Smooth muscle cell (in vitro differentiated cells): ENCODE measurements around the gene S100A14. TPM values are rescaled to one million over a fixed set of nuclear protein-coding genes. Genes with fewer than 3 reads are reported as not detected.
"Not testable (repeated sequence)": the region's sequence is repeated elsewhere in the genome, so short reads cannot be mapped to it uniquely, and the experiment has no call there.

Experiments
- DNase-seq: peaks from one replicate; lab custom pipeline; 2025; ENCODE audit not compliant: unreplicated experiment; lab: John Stamatoyannopoulos, UW
- H2AFZ ChIP-seq: fragments of 200-600 bp; sonication (generic); 2 replicates; pipeline ENCODE4 v1.6.0; 2016; ENCODE audit warnings: antibody characterized with exemption, low read depth, mild to moderate bottlenecking
- H3F3A ChIP-seq: fragments of 200-600 bp; sonication (generic); 2 replicates; pipeline ENCODE4 v1.6.0; 2017; ENCODE audit warnings: antibody characterized with exemption, low read depth
- H3K27ac ChIP-seq: fragments of 200-600 bp; sonication (generic); 2 replicates; pipeline ENCODE4 v1.5.1; 2016; ENCODE audit warnings: low read depth, mild to moderate bottlenecking
- H3K27me3 ChIP-seq: fragments of 200-600 bp; sonication (generic); 2 replicates; pipeline ENCODE4 v1.6.1; 2016; ENCODE audit warnings: low read depth, mild to moderate bottlenecking
- H3K36me3 ChIP-seq: fragments of 200-600 bp; sonication (generic); 2 replicates; pipeline ENCODE4 v1.5.1; 2016; ENCODE audit warnings: low read depth
- H3K4me1 ChIP-seq: fragments of 200-600 bp; sonication (generic); 2 replicates; pipeline ENCODE4 v1.5.1; 2016; ENCODE audit warnings: low read depth
- H3K4me2 ChIP-seq: fragments of 200-600 bp; sonication (generic); 2 replicates; pipeline ENCODE4 v1.6.0; 2016; ENCODE audit warnings: mild to moderate bottlenecking
- H3K4me3 ChIP-seq: fragments of 200-600 bp; sonication (generic); 2 replicates; pipeline ENCODE4 v1.5.1; 2016; ENCODE audit warnings: mild to moderate bottlenecking
- H3K79me2 ChIP-seq: fragments of 200-600 bp; sonication (generic); 2 replicates; pipeline ENCODE4 v1.6.0; 2016; ENCODE audit warnings: low read depth, mild to moderate bottlenecking
- H3K9ac ChIP-seq: fragments of 200-600 bp; sonication (generic); 2 replicates; pipeline ENCODE4 v1.6.0; 2016; ENCODE audit warnings: low read depth
- H3K9me3 ChIP-seq: fragments of 200-600 bp; sonication (generic); replicated peaks from 2 replicates; pipeline ENCODE4 v1.5.1; 2016; ENCODE audit warnings: low read depth
- H4K20me1 ChIP-seq: fragments of 200-600 bp; sonication (generic); 2 replicates; pipeline ENCODE4 v1.6.0; 2016; ENCODE audit warnings: low read depth
- CTCF ChIP-seq: fragments of 200-600 bp; sonication (generic); IDR thresholded peaks from 2 replicates; pipeline ENCODE4 v1.5.1; 2017; ENCODE audit warnings: borderline replicate concordance, mild to moderate bottlenecking, antibody characterized with exemption; ENCODE audit not compliant: insufficient read depth, poor library complexity, severe bottlenecking
- WGBS: methylation state at CpG from one replicate; pipeline ENCODE4 v1.1.7; 2016; ENCODE audit warnings: low lambda C conversion rate; 5-methylcytosine and 5-hydroxymethylcytosine counted together
- polyA plus RNA-seq: library from polyadenylated mRNA; unstranded; fragments of >200 nt; fragmentation: Nextera tagmentation; extraction: Ambion mirVana; gene quantifications from 2 replicates; pipeline ENCODE4 v1.2.1, GENCODE V29; 2016
- total RNA-seq: library from RNA; depleted of rRNA; stranded (reverse); fragments of >200 nt; gene quantifications from 2 replicates; pipeline ENCODE4 v1.2.3, GENCODE V29; 2014

The S100A14 gene
- total and polyA plus RNA-seq, 2 experiments from 2014 or later = 11.0 to 25.1 TPM

- Histone ChIP-seq H2AFZ (no peak overlapping the region), H3K4me2 (no peak overlapping the region), H3K9me3 (no peaks in the 10 kb centered on the region), H3K36me3 (no peaks in the 10 kb centered on the region), H3K9ac (no peak overlapping the region), H3K27ac (no peak overlapping the region), H3K4me3 (no peak overlapping the region), H3K79me2 (no peaks in the 10 kb centered on the region), H3K4me1 (no peaks in the 10 kb centered on the region), H3K27me3 (no peaks in the 10 kb centered on the region), H3F3A (no peaks in the 10 kb centered on the region), H4K20me1 (no peaks in the 10 kb centered on the region)
- DNase-seq = no peak
- 90% methylated on average over 6 of the region's 6 CpGs for WGBS
- TF ChIP-seq CTCF = no peak
Observed at GRCh38 chr1:153597206-153597605, 18.9 kb downstream of the S100A14 start.

- Histone ChIP-seq H3K79me2 (no peaks in the 10 kb centered on the region), H4K20me1 (no peaks in the 10 kb centered on the region), H3K9ac (no peak overlapping the region), H3K27me3 (no peaks in the 10 kb centered on the region), H3K4me2 (no peak overlapping the region), H3K27ac (no peak overlapping the region), H3K36me3 (no peaks in the 10 kb centered on the region), H2AFZ (no peak overlapping the region), H3K4me1 (no peaks in the 10 kb centered on the region), H3F3A (no peaks in the 10 kb centered on the region), H3K9me3 (no peaks in the 10 kb centered on the region), H3K4me3 (no peak overlapping the region)
- no peak for DNase-seq
- no peak for TF ChIP-seq CTCF
- 87% methylated on average over 4 of the region's 4 CpGs for WGBS
Observed at GRCh38 chr1:153592748-153593147, 23.4 kb downstream of the S100A14 start.

GRCh38 chr1:153588482-153588881, 27.6 kb downstream of the S100A14 start:
- Histone ChIP-seq H3K79me2 (no peaks in the 10 kb centered on the region), H3K4me3 (no peak overlapping the region), H3K36me3 (no peaks in the 10 kb centered on the region), H3K9ac (no peak overlapping the region), H3K9me3 (no peaks in the 10 kb centered on the region), H3K4me1 (peaks cover 19% of the 10 kb centered on the region), H3K27me3 (no peaks in the 10 kb centered on the region), H2AFZ (no peak overlapping the region), H4K20me1 (no peaks in the 10 kb centered on the region), H3K27ac (no peak overlapping the region), H3F3A (no peaks in the 10 kb centered on the region), H3K4me2 (no peak overlapping the region)
- 91% methylated on average over 2 of the region's 2 CpGs for WGBS
- TF ChIP-seq CTCF = no peak
- no peak for DNase-seq

- H3F3A ChIP-seq, H4K20me1 ChIP-seq, H3K36me3 ChIP-seq, H3K9ac ChIP-seq, H3K79me2 ChIP-seq, H3K27ac ChIP-seq, DNase-seq, H3K27me3 ChIP-seq, H3K9me3 ChIP-seq, H3K4me3 ChIP-seq, H2AFZ ChIP-seq, H3K4me2 ChIP-seq: not testable (repeated sequence)
- WGBS = 91% methylated on average over 10 of the region's 10 CpGs
- peaks cover 19% of the 10 kb centered on the region for H3K4me1 ChIP-seq
Observed at GRCh38 chr1:153588033-153588432, 28.1 kb downstream of the S100A14 start.
